AG09309 (cell line): Measurements from ENCODE around the gene TNFRSF1B.

Source experiments
- DNase-seq: peaks from one replicate; pipeline ENCODE4 v3.0.0-alpha.2; 2010; ENCODE audit warnings: low read depth
- H3K4me3 ChIP-seq: 2 replicates; pipeline ENCODE4 v1.5.1; 2011; ENCODE audit warnings: mild to moderate bottlenecking, low read depth, low read length, moderate library complexity; ENCODE audit not compliant: control insufficient read depth
- CTCF ChIP-seq: IDR thresholded peaks from 2 replicates; pipeline ENCODE4 v1.5.1; 2011; ENCODE audit warnings: mild to moderate bottlenecking, low read depth, low read length, inconsistent platforms; ENCODE audit not compliant: insufficient read depth, control insufficient read depth; ENCODE audit errors: missing control alignments

Gene TNFRSF1B

GRCh38 chr1:12142141-12142823, 24.5 kb upstream of the TNFRSF1B start:
- no peak for TF ChIP-seq CTCF
- DNase-seq, result no peak
- H3K4me3 ChIP-seq, result no peak overlapping the region

- no peak overlapping the region for H3K4me3 ChIP-seq
- no peak for DNase-seq
- no peak for TF ChIP-seq CTCF
These were observed 23.7 kb upstream of the TNFRSF1B start for GRCh38 chr1:12142891-12143630.

- TF ChIP-seq CTCF, result no peak
- no peak overlapping the region for H3K4me3 ChIP-seq
- peak; percentile 91 for DNase-seq
These were observed 23.1 kb upstream of the TNFRSF1B start for GRCh38 chr1:12143631-12144155.

- no peak for TF ChIP-seq CTCF
- DNase-seq, result no peak
- no peak overlapping the region for H3K4me3 ChIP-seq
These were observed 22.6 kb upstream of the TNFRSF1B start for GRCh38 chr1:12144236-12144635.

GRCh38 chr1:12144969-12145368, 21.8 kb upstream of the TNFRSF1B start:
- H3K4me3 ChIP-seq, result no peak overlapping the region
- no peak for TF ChIP-seq CTCF
- DNase-seq, result no peak

GRCh38 chr1:12145616-12146342, 21.0 kb upstream of the TNFRSF1B start:
- DNase-seq, result no peak
- no peak for TF ChIP-seq CTCF
- no peak overlapping the region for H3K4me3 ChIP-seq
